B cell (primary cell): ENCODE data around the gene BABAM2.

ENCODE experiments used
- EZH2 ChIP-seq: IDR thresholded peaks from 2 replicates; pipeline ENCODE4 v1.6.1; 2012; ENCODE audit warnings: borderline replicate concordance, low read depth, mild to moderate bottlenecking, moderate library complexity, low read length; ENCODE audit not compliant: insufficient read depth, poor library complexity, severe bottlenecking
- TF ChIP-seq, protein P1 (sequence below): fragments of 200-600 bp; IDR thresholded peaks from one replicate; pipeline ENCODE4 v1.8.0; 2022; ENCODE audit warnings: antibody characterized with exemption, mild to moderate bottlenecking

DNA sequence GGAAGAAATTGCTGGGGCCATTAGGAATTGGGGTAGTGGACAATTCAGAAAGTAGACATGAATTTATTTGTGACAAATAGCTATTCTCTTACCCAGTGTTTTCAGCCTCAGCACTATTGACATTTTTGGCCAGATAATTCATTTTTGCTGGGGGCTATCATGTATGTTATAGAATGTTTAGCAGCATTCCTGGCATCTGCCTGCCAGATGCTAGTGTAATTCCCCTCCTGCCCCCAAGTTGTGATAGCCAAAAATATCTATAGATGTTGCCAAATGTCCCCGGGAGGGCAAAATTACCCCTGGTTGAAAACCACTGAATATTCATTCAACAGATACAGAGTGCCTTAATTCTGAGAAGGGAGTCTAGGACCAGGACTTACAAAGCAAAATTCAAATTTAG, 183.6 kb downstream of the BABAM2 start:
- TF ChIP-seq, protein P1, sequence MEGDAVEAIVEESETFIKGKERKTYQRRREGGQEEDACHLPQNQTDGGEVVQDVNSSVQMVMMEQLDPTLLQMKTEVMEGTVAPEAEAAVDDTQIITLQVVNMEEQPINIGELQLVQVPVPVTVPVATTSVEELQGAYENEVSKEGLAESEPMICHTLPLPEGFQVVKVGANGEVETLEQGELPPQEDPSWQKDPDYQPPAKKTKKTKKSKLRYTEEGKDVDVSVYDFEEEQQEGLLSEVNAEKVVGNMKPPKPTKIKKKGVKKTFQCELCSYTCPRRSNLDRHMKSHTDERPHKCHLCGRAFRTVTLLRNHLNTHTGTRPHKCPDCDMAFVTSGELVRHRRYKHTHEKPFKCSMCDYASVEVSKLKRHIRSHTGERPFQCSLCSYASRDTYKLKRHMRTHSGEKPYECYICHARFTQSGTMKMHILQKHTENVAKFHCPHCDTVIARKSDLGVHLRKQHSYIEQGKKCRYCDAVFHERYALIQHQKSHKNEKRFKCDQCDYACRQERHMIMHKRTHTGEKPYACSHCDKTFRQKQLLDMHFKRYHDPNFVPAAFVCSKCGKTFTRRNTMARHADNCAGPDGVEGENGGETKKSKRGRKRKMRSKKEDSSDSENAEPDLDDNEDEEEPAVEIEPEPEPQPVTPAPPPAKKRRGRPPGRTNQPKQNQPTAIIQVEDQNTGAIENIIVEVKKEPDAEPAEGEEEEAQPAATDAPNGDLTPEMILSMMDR: no peak
- no peak for TF ChIP-seq EZH2
